HG03457 (cell line): Measurements from ENCODE around the gene CFAP20.
"Not testable (repeated sequence)": the region's sequence is repeated elsewhere in the genome, so short reads cannot be mapped to it uniquely, and the experiment has no call there.

Experiments
- ATAC-seq: cut with Tn5 transposase; IDR thresholded peaks from one replicate; pipeline ENCODE4 v1.9.1; 2021; ENCODE audit warnings: moderate number of reproducible peaks; ENCODE audit not compliant: unreplicated experiment

Gene CFAP20

DNA sequence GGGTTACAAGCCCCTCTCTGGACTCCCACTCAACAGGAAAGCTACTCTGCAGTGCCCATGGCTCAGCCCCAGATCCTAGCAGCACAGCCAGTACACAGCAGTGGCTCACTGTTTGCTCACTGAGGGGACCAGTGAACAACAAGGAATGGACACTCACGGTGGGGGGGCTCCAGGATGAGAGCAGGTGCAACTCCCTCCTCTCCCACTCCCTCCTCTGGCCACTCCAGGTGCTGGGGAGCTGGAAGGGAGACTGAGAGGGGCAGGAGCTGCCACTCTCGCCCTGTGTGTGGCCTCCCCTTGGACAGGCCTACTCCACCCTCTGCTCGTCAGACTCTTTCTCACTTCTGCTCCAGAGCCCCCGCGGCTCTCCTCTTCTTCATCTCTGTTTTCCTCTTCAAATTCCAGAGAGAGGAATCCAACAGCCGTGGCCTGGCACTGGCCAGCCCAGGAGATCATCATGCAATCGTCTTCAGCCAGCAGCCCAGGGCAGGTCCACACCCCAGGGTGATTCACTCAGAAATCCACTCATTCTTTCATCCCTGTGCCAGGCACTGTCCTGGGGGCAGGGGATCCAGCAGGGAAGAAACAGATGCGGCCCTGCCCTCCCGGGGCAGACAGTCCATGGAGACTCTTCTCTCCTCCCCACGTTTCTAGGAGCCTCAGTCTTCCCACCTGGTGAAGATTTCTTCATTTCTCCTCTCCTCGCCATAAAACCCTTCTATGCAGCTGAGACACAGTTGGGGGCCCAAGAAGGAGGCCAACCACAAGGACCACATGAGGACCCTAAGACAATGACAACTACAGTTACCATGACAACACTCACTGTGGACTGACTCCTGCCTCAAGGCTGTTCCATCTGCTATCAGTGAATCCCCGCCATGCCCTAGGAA is 30.7 kb downstream of the CFAP20 start:
- ATAC-seq, result no peak

DNA sequence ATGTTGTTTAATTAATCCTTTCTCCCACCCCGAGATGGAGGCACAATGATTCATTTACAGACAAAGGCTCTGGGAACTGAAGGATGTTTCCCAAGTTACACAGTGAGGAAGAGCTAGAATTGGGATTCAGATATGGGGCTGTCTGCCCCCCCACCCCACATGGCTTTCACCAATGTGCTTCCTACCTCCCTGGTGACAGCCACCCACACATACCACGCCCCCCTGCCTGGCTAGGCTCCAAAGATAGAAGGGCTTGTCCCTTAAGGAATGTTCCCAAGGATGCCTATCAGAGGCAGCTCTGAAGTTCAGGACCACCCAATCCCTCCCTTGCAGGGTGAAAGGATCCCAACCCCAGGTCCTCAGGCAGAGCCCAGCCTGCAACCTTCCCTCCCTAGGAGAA is 32.9 kb downstream of the CFAP20 start:
- ATAC-seq, result no peak

DNA sequence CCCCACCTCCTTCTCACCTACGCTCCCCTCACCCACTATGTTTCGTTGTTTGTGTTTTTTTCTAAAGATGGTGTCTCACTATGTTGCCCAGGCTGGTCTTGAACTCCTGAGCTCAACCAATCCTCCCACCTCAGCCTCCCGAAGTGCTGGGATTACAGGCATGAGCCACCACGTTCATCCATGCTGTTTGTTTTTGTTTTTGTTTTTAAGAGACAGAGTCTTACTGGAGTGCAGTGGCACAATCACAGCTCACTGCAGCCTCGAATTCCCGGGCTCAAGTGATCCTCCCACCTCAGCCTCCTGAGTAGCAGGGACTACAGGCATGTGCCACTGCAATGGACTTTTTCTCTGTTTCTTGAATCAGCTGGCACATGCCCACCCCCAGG is 33.6 kb downstream of the CFAP20 start:
- ATAC-seq, result not testable (repeated sequence)

DNA sequence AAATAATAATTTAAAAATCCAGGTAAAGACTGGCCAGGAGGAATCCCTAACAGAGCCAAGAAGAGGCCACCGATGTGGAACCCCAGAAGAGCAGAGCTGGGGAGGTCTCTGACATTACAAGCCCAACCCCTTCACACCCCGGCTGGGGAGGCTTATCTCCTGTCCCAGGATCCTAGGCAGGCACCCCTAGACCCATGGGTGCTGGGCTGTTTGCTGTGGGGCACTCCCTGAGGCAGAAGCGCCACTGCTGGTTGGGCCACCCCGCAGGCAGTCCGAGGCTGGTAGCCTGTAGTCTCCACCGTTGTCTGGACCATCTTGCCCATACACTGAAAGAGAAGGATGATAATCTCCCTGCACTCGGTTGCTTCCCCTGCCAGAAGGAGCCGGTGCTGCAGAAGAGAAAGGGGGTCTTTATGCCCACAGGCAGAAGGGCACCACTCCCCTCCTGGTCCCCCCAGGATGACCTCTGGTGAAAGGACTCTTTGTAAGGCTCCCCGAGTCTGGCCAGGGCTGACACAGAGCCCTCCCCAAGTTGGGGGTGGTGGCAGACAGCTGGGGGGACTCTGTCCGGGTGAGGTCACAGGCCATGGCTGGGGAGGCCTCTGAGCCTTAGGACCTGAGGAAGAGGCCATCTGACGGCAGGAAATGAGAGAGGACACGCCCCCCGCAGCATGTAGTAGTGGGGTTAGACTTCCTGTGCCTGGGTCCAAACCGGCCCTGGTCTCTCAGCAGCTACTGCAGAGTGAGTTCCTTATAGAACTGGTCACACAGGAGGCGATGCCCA is 34.2 kb downstream of the CFAP20 start:
- no peak for ATAC-seq

GRCh38 chr16:58094026-58094425 is 35.2 kb downstream of the CFAP20 start:
- ATAC-seq, result no peak

GRCh38 chr16:58090396-58090795 is 38.8 kb downstream of the CFAP20 start:
- not testable (repeated sequence) for ATAC-seq

DNA sequence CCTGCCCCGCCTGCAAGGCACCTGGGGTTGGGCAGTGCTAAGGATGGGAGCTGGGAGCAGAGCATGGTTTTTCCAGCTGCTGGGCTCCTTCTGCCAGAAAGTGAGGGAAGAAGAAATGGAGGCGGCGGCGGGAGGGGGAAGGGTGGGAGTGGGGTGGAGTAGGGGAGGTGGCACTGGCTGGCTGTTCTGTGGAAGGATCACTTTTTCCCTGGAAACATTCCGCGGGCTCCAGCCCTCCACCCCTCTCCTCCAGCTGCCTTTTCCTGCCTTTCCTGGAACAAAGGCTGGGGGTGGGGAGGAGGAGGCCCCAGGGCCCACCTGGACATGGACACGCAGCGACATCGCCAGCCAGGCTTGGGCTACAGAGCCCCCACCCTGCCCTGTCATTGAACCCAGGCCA is 41.1 kb downstream of the CFAP20 start:
- no peak for ATAC-seq

GRCh38 chr16:58087209-58087913 is 41.8 kb downstream of the CFAP20 start:
- ATAC-seq, result no peak

- no peak for ATAC-seq
Observed at GRCh38 chr16:58086381-58087208, 42.6 kb downstream of the CFAP20 start.

DNA sequence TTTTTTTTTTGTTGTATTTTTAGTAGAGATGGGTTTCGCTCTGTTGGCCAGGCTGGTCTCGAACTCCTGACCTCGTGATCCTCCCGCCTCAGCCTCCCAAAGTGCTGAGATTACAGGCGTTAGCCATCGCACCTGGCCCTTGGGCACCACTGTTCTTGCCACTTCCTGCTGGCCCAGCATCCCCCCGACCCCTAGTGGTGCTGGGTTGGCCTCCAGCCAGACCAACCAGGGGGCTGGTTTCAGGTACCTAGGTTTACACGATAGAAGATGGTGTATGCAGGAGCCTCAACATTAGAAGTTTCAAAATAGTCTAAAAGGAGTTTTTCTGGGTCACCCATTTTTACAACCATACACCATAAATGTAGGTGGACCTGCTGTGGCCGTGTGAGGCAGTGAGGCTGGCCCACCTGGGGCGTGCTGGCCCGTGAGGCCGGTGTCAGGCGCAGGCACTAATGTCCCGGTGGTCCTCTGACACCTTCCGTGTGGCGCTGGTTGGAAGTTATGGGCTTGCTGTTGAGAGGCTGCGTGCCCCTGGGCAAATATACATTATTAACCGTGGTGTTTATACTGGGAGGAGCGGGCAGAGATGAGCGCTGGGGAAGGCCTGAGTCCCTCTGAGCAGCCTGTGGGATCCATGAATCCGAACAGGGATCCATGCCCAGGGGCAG is 43.5 kb downstream of the CFAP20 start:
- ATAC-seq, result no peak

DNA sequence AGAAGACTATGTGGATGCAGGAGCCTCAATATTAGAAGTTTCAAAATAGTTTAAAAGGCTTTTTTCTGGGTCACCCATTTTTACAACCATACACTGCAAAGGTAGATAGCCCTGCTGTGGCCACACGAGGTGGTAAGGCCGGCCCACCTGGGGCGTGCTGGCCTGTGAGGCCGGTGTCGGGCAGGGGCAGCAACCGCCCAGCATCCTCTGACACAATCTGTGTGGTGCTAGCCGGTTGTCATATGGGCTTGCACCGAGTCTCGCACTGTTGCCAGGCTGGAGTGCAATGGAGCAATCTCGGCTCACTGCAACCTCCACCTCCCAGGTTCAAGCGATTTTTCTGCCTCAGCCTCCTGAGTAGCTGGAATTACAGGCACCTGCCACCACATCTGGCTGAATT is 44.0 kb downstream of the CFAP20 start:
- ATAC-seq, result no peak

- no peak for ATAC-seq
Observed at GRCh38 chr16:58084635-58085034, 44.5 kb downstream of the CFAP20 start.

DNA sequence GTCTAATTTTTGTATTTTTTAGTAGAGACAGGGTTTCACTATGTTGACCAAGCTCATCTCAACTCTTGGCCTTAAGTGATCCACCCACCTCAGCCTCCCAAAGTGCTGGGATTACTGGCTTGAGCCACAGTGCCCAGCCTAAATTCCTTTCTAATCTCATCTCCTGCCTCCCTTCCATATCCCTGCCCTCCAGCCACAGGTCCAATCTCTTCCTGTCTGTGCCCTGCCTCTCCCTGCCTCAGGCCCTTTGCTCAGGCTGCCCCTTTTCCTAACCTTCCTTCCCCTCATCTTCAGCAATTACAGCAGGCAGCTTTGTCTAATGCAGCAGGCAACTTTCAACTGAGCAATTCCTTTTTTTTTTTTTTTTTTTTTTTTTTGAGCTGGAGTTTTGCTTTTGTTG is 46.8 kb downstream of the CFAP20 start:
- no peak for ATAC-seq

GRCh38 chr16:58080657-58081056 is 48.5 kb downstream of the CFAP20 start:
- ATAC-seq, result not testable (repeated sequence)

DNA sequence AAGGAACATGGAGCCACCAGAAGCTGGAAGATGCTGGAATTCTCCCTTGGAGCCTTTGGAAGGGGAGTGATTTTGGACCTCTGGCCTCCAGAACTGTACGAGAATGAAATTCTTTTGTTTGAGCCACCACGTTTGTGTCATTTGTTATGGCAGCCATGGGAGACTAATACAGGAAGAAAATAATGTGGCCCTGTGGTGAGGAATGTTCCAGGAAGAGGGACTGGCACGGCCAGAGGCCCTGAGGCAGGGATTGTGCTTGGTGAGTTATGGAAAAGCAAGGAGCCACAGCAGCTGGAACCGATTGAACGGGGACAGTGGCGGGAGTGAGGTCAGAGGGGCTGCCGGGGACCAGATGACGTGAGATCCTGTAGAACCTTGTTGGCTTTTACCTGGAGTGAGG is 51.4 kb downstream of the CFAP20 start:
- no peak for ATAC-seq

GRCh38 chr16:58076514-58076913 is 52.7 kb downstream of the CFAP20 start:
- no peak for ATAC-seq

DNA sequence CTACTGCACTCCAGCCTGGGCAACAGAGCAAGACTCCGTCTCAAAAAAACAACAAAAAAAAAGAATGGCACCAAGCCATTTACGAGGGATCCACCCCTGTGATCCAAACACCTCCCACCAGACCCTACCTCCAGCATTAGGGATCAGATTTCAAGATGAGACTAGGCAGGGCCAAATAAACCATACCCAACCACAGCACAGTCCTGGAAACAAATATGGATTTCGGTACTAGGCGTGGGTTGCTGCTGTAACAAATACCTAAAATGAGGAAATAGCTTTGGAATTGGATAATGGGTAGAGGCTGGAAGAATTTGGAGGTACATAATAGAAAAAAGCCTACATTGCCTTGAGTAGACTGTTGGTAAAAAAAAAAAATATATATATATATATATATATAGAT is 54.5 kb downstream of the CFAP20 start:
- no peak for ATAC-seq

- not testable (repeated sequence) for ATAC-seq
Observed at GRCh38 chr16:58073086-58073485, 56.1 kb downstream of the CFAP20 start.

GRCh38 chr16:58072134-58072533 is 57.0 kb downstream of the CFAP20 start:
- not testable (repeated sequence) for ATAC-seq

DNA sequence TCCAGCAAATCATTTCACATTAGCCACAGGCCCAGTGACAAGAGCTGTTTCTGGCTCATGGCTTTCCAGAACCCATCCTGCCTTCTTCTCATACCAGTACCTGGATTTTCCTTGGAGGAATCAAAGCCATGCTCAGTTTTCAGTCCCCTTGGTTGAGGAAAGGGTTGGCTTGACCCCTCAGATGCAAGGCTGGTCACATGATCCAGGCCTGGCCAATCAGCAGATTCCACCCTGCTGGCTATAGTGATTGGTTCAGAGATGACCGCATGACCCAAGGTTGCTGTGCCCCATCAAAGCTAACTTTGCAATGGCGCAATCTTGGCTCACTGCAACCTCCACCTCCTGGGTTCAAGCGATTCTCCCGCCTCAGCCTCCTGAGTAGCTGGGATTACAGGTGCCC is 58.6 kb downstream of the CFAP20 start:
- ATAC-seq, result no peak
